GM18868 (cell line): ENCODE results near the gene MIER2.

Experiments
- ATAC-seq: cut with Tn5 transposase; IDR thresholded peaks from one replicate; pipeline ENCODE4 v1.9.1; 2021; ENCODE audit warnings: mild to moderate bottlenecking, moderate library complexity; ENCODE audit not compliant: unreplicated experiment

Gene MIER2

GRCh38 chr19:334296-335071, 10.1 kb downstream of the MIER2 start:
- ATAC-seq: no peak

- ATAC-seq: no peak
Measured at GRCh38 chr19:330503-330902, 14.1 kb downstream of the MIER2 start.

- ATAC-seq: no peak
Measured at GRCh38 chr19:329876-330275, 14.7 kb downstream of the MIER2 start.

- ATAC-seq: no peak
Measured at GRCh38 chr19:328025-328505, 16.5 kb downstream of the MIER2 start.

GRCh38 chr19:327291-328024, 17.1 kb downstream of the MIER2 start:
- no peak for ATAC-seq

- ATAC-seq: no peak
Measured at GRCh38 chr19:326871-327270, 17.7 kb downstream of the MIER2 start.

GRCh38 chr19:325937-326565, 18.5 kb downstream of the MIER2 start:
- ATAC-seq: no peak

- no peak for ATAC-seq
Measured at GRCh38 chr19:325173-325936, 19.2 kb downstream of the MIER2 start.

- ATAC-seq: no peak
Measured at GRCh38 chr19:324716-325115, 19.9 kb downstream of the MIER2 start.

- ATAC-seq: no peak
Measured at GRCh38 chr19:322616-323015, 22.0 kb downstream of the MIER2 start.

- ATAC-seq: no peak
Measured at GRCh38 chr19:318509-318774, 26.2 kb downstream of the MIER2 start.

- ATAC-seq: no peak
Measured at GRCh38 chr19:317710-318508, 26.7 kb downstream of the MIER2 start.

GRCh38 chr19:315811-316210, 28.8 kb downstream of the MIER2 start:
- no peak for ATAC-seq

GRCh38 chr19:313988-314815, 30.4 kb downstream of the MIER2 start:
- no peak for ATAC-seq

GRCh38 chr19:313169-313987, 31.2 kb downstream of the MIER2 start:
- ATAC-seq: no peak

GRCh38 chr19:311813-312261, 32.8 kb downstream of the MIER2 start:
- no peak for ATAC-seq

GRCh38 chr19:310781-311496, 33.7 kb downstream of the MIER2 start:
- ATAC-seq: no peak

GRCh38 chr19:310141-310651, 34.4 kb downstream of the MIER2 start:
- no peak for ATAC-seq
